BLaER1 (cell line): ENCODE results near the gene FGD3.

Source experiments
- H3K27ac ChIP-seq: shearing (Covaris generic); formaldehyde crosslinking; 2 replicates; pipeline ENCODE4 v1.8.1; 2022
- H3K27me3 ChIP-seq: shearing (Covaris generic); formaldehyde crosslinking; 2 replicates; pipeline ENCODE4 v1.8.1; 2022
- H3K36me3 ChIP-seq: shearing (Covaris generic); formaldehyde crosslinking; 2 replicates; pipeline ENCODE4 v1.8.1; 2022
- H3K4me1 ChIP-seq: shearing (Covaris generic); formaldehyde crosslinking; 2 replicates; pipeline ENCODE4 v1.8.1; 2022
- H3K4me2 ChIP-seq: shearing (Covaris generic); formaldehyde crosslinking; 2 replicates; pipeline ENCODE4 v1.8.1; 2022
- H3K4me3 ChIP-seq: shearing (Covaris generic); formaldehyde crosslinking; 2 replicates; pipeline ENCODE4 v1.8.1; 2022
- H3K9ac ChIP-seq: shearing (Covaris generic); formaldehyde crosslinking; 2 replicates; pipeline ENCODE4 v1.8.1; 2022
- H3K9me3 ChIP-seq: shearing (Covaris generic); formaldehyde crosslinking; 2 replicates; pipeline ENCODE4 v1.8.1; 2022
- H4K20me1 ChIP-seq: shearing (Covaris generic); formaldehyde crosslinking; 2 replicates; pipeline ENCODE4 v1.8.1; 2022
- Cebpa-rat ChIP-seq: shearing (Covaris generic); IDR thresholded peaks from 2 replicates; pipeline ENCODE4 v1.8.1; 2022

FGD3 gene

GRCh38 chr9:93054758-93055704 lies 107.7 kb downstream of the FGD3 start:
- TF ChIP-seq Cebpa-rat, result no peak
- Histone ChIP-seq H3K4me2 (peak overlapping the region; percentile 61), H3K4me3 (no peak overlapping the region), H3K9ac (no peak overlapping the region; the same call in 1 of the 2 replicates), H3K4me1 (peaks cover 66% of the 10 kb centered on the region), H3K27me3 (no peaks in the 10 kb centered on the region), H3K36me3 (no peaks in the 10 kb centered on the region), H4K20me1 (no peaks in the 10 kb centered on the region), H3K27ac (peak overlapping the region; percentile 30; the same call in 1 of the 2 replicates), H3K9me3 (no peaks in the 10 kb centered on the region)

- H3K4me1 ChIP-seq, result peaks cover 88% of the 10 kb centered on the region
- H3K4me2 ChIP-seq, result peak overlapping the region; percentile 99
- peak overlapping the region; percentile 38; the same call in 1 of the 2 replicates for H3K9ac ChIP-seq
- no peak for TF ChIP-seq Cebpa-rat
- no peaks in the 10 kb centered on the region for H3K27me3 ChIP-seq
- no peaks in the 10 kb centered on the region for H3K36me3 ChIP-seq
- H3K9me3 ChIP-seq, result no peaks in the 10 kb centered on the region
- H3K4me3 ChIP-seq, result no peak overlapping the region
- no peaks in the 10 kb centered on the region for H4K20me1 ChIP-seq
- H3K27ac ChIP-seq, result peak overlapping the region; percentile 78
These were observed 109.8 kb downstream of the FGD3 start for GRCh38 chr9:93057042-93057702.

GRCh38 chr9:93057703-93058354 lies 110.5 kb downstream of the FGD3 start:
- no peak for TF ChIP-seq Cebpa-rat
- H3K4me2 ChIP-seq, result peak overlapping the region; percentile 99
- H3K27me3 ChIP-seq, result no peaks in the 10 kb centered on the region
- peaks cover 91% of the 10 kb centered on the region for H3K4me1 ChIP-seq
- peak overlapping the region; percentile 78 for H3K27ac ChIP-seq
- no peak overlapping the region for H3K4me3 ChIP-seq
- H3K9me3 ChIP-seq, result no peaks in the 10 kb centered on the region
- no peaks in the 10 kb centered on the region for H3K36me3 ChIP-seq
- no peaks in the 10 kb centered on the region for H4K20me1 ChIP-seq
- peak overlapping the region; percentile 38; the same call in 1 of the 2 replicates for H3K9ac ChIP-seq

- H3K4me2 ChIP-seq, result peak within 1 kb of the TSS; percentile 99
- peaks cover 91% of the 10 kb centered on the region for H3K4me1 ChIP-seq
- no peaks in the 10 kb centered on the region for H3K27me3 ChIP-seq
- H3K9me3 ChIP-seq, result no peaks in the 10 kb centered on the region
- H3K36me3 ChIP-seq, result 0 out of 2 replicates have a peak, but pooled peaks cover 5% of the 10 kb centered on the region
- TF ChIP-seq Cebpa-rat, result no peak
- H3K27ac ChIP-seq, result peak within 1 kb of the TSS; percentile 83
- peak within 1 kb of the TSS; percentile 79 for H3K9ac ChIP-seq
- H4K20me1 ChIP-seq, result no peaks in the 10 kb centered on the region
- peak within 1 kb of the TSS; percentile 74 for H3K4me3 ChIP-seq
These were observed 111.2 kb downstream of the FGD3 start, which contains the start of gene SUSD3 for GRCh38 chr9:93058355-93059010. Gene SUSD3 (plus strand): TSS chr9:93058701. CDS start chr9:93058743, 42 bp downstream.

GRCh38 chr9:93059011-93059714 lies 111.8 kb downstream of the FGD3 start:
- no peaks in the 10 kb centered on the region for H3K9me3 ChIP-seq
- no peak for TF ChIP-seq Cebpa-rat
- peaks cover 91% of the 10 kb centered on the region for H3K4me1 ChIP-seq
- peak overlapping the region; percentile 83 for H3K27ac ChIP-seq
- no peaks in the 10 kb centered on the region for H3K27me3 ChIP-seq
- peak overlapping the region; percentile 99 for H3K4me2 ChIP-seq
- 0 out of 2 replicates have a peak, but pooled peaks cover 5% of the 10 kb centered on the region for H3K36me3 ChIP-seq
- H3K9ac ChIP-seq, result peak overlapping the region; percentile 79
- peak overlapping the region; percentile 74 for H3K4me3 ChIP-seq
- no peaks in the 10 kb centered on the region for H4K20me1 ChIP-seq

GRCh38 chr9:93059715-93060578 lies 112.6 kb downstream of the FGD3 start:
- peak overlapping the region; percentile 83 for H3K27ac ChIP-seq
- TF ChIP-seq Cebpa-rat, result no peak
- H3K4me1 ChIP-seq, result peaks cover 91% of the 10 kb centered on the region
- no peaks in the 10 kb centered on the region for H4K20me1 ChIP-seq
- peak overlapping the region; percentile 99 for H3K4me2 ChIP-seq
- no peaks in the 10 kb centered on the region for H3K27me3 ChIP-seq
- 0 out of 2 replicates have a peak, but pooled peaks cover 5% of the 10 kb centered on the region for H3K36me3 ChIP-seq
- peak overlapping the region; percentile 74 for H3K4me3 ChIP-seq
- peak overlapping the region; percentile 79 for H3K9ac ChIP-seq
- no peaks in the 10 kb centered on the region for H3K9me3 ChIP-seq

- Histone ChIP-seq H3K4me1 (peaks cover 91% of the 10 kb centered on the region), H3K9me3 (no peaks in the 10 kb centered on the region), H3K27ac (peak overlapping the region; percentile 83), H3K4me3 (peak overlapping the region; percentile 74), H3K9ac (peak overlapping the region; percentile 79; the same call in 1 of the 2 replicates), H3K36me3 (0 out of 2 replicates have a peak, but pooled peaks cover 5% of the 10 kb centered on the region), H4K20me1 (no peaks in the 10 kb centered on the region), H3K4me2 (peak overlapping the region; percentile 99), H3K27me3 (no peaks in the 10 kb centered on the region)
- no peak for TF ChIP-seq Cebpa-rat
These were observed 113.5 kb downstream of the FGD3 start for GRCh38 chr9:93060746-93061259.
